HEK293 (cell line): ENCODE measurements around the gene CAT.

Experiments used
- BCL11A ChIP-seq: fragments of 450-650 bp; formaldehyde crosslinking; IDR thresholded peaks from 2 replicates; pipeline ENCODE4 v1.5.1; 2016; ENCODE audit warnings: low read depth, missing biosample characterization, missing genetic modification characterization
- EGR2 ChIP-seq: fragments of 450-650 bp; formaldehyde crosslinking; IDR thresholded peaks from 2 replicates; pipeline ENCODE4 v1.5.1; 2016; ENCODE audit warnings: low read depth, missing biosample characterization, missing genetic modification characterization
- GLIS2 ChIP-seq: fragments of 450-650 bp; formaldehyde crosslinking; IDR thresholded peaks from 2 replicates; pipeline ENCODE4 v1.5.1; 2016; ENCODE audit warnings: missing biosample characterization, missing genetic modification characterization
- HOXA7 ChIP-seq: sonication (generic); formaldehyde crosslinking; IDR thresholded peaks from 2 replicates; pipeline ENCODE4 v1.8.1; 2022; ENCODE audit warnings: missing genetic modification reagents, borderline replicate concordance
- MYNN ChIP-seq: fragments of 450-650 bp; formaldehyde crosslinking; IDR thresholded peaks from 2 replicates; pipeline ENCODE4 v1.5.1; 2016; ENCODE audit warnings: missing biosample characterization, missing genetic modification characterization, borderline replicate concordance
- PATZ1 ChIP-seq: fragments of 450-650 bp; formaldehyde crosslinking; IDR thresholded peaks from 2 replicates; pipeline ENCODE4 v1.5.1; 2016; ENCODE audit warnings: missing biosample characterization, missing genetic modification characterization
- REST ChIP-seq: fragments of 450-650 bp; formaldehyde crosslinking; IDR thresholded peaks from 2 replicates; pipeline ENCODE4 v1.5.1; 2016; ENCODE audit warnings: missing biosample characterization, missing genetic modification characterization
- SP3 ChIP-seq: fragments of 450-650 bp; formaldehyde crosslinking; IDR thresholded peaks from 2 replicates; pipeline ENCODE4 v1.5.1; 2016; ENCODE audit warnings: missing biosample characterization, missing genetic modification characterization
- SP7 ChIP-seq: fragments of 450-650 bp; formaldehyde crosslinking; IDR thresholded peaks from 2 replicates; pipeline ENCODE4 v1.5.1; 2016; ENCODE audit warnings: missing biosample characterization, missing genetic modification characterization
- ZBTB11 ChIP-seq: fragments of 450-650 bp; formaldehyde crosslinking; conservative IDR thresholded peaks from 2 replicates; pipeline ENCODE4 v1.5.1; 2016; ENCODE audit warnings: low read depth, missing biosample characterization, missing genetic modification characterization
- ZBTB17 ChIP-seq: fragments of 450-650 bp; formaldehyde crosslinking; IDR thresholded peaks from 2 replicates; pipeline ENCODE4 v1.5.1; 2016; ENCODE audit warnings: missing biosample characterization, missing genetic modification characterization
- ZBTB20 ChIP-seq: fragments of 450-650 bp; formaldehyde crosslinking; IDR thresholded peaks from 2 replicates; pipeline ENCODE4 v1.5.1; 2016; ENCODE audit warnings: missing biosample characterization, missing genetic modification characterization
- ZBTB8A ChIP-seq: fragments of 450-650 bp; formaldehyde crosslinking; IDR thresholded peaks from 2 replicates; pipeline ENCODE4 v1.5.1; 2016; ENCODE audit warnings: missing biosample characterization, missing genetic modification characterization
- ZIC2 ChIP-seq: fragments of 450-650 bp; formaldehyde crosslinking; IDR thresholded peaks from 2 replicates; pipeline ENCODE4 v1.5.1; 2016; ENCODE audit warnings: missing biosample characterization, missing genetic modification characterization
- ZNF121 ChIP-seq: fragments of 450-650 bp; formaldehyde crosslinking; IDR thresholded peaks from 2 replicates; pipeline ENCODE4 v1.5.1; 2016; ENCODE audit warnings: missing biosample characterization, missing genetic modification characterization
- ZNF18 ChIP-seq: fragments of 450-650 bp; formaldehyde crosslinking; IDR thresholded peaks from 2 replicates; pipeline ENCODE4 v1.5.1; 2016; ENCODE audit warnings: missing biosample characterization, missing genetic modification characterization
- ZNF2 ChIP-seq: fragments of 450-650 bp; formaldehyde crosslinking; IDR thresholded peaks from 2 replicates; pipeline ENCODE4 v1.5.1; 2016; ENCODE audit warnings: missing biosample characterization, missing genetic modification characterization
- ZNF214 ChIP-seq: fragments of 450-650 bp; formaldehyde crosslinking; IDR thresholded peaks from 2 replicates; pipeline ENCODE4 v1.5.1; 2017; ENCODE audit warnings: missing biosample characterization, mild to moderate bottlenecking, missing genetic modification characterization, borderline replicate concordance
- ZNF223 ChIP-seq: fragments of 450-650 bp; formaldehyde crosslinking; IDR thresholded peaks from 2 replicates; pipeline ENCODE4 v1.5.1; 2016; ENCODE audit warnings: missing biosample characterization, missing genetic modification characterization
- ZNF391 ChIP-seq: fragments of 450-650 bp; formaldehyde crosslinking; IDR thresholded peaks from 2 replicates; pipeline ENCODE4 v1.5.1; 2016; ENCODE audit warnings: low read depth, missing biosample characterization, missing genetic modification characterization, borderline replicate concordance
- ZNF404 ChIP-seq: fragments of 450-650 bp; formaldehyde crosslinking; IDR thresholded peaks from 2 replicates; pipeline ENCODE4 v1.5.1; 2017; ENCODE audit warnings: missing biosample characterization, missing genetic modification characterization
- ZNF473 ChIP-seq: fragments of 450-650 bp; formaldehyde crosslinking; IDR thresholded peaks from 2 replicates; pipeline ENCODE4 v1.5.1; 2017; ENCODE audit warnings: missing biosample characterization, missing genetic modification characterization
- ZNF48 ChIP-seq: fragments of 450-650 bp; formaldehyde crosslinking; IDR thresholded peaks from 2 replicates; pipeline ENCODE4 v1.5.1; 2016; ENCODE audit warnings: missing biosample characterization, missing genetic modification characterization
- ZNF510 ChIP-seq: fragments of 450-650 bp; formaldehyde crosslinking; IDR thresholded peaks from 2 replicates; pipeline ENCODE4 v1.5.1; 2018; ENCODE audit warnings: mild to moderate bottlenecking, missing genetic modification characterization, missing biosample characterization; ENCODE audit not compliant: insufficient replicate concordance
- ZNF549 ChIP-seq: fragments of 450-650 bp; IDR thresholded peaks from 2 replicates; pipeline ENCODE4 v1.5.1; 2018; ENCODE audit warnings: missing biosample characterization, missing genetic modification characterization, mild to moderate bottlenecking, inconsistent platforms, moderate library complexity
- ZNF600 ChIP-seq: fragments of 450-650 bp; formaldehyde crosslinking; IDR thresholded peaks from 2 replicates; pipeline ENCODE4 v1.5.1; 2016; ENCODE audit warnings: missing biosample characterization, missing genetic modification characterization
- ZNF658 ChIP-seq: fragments of 450-650 bp; formaldehyde crosslinking; IDR thresholded peaks from 2 replicates; pipeline ENCODE4; 2016; ENCODE audit warnings: missing biosample characterization, missing genetic modification characterization
- ZNF776 ChIP-seq: fragments of 450-650 bp; formaldehyde crosslinking; IDR thresholded peaks from 2 replicates; pipeline ENCODE4 v1.5.0; 2017; ENCODE audit warnings: missing biosample characterization, missing genetic modification characterization, borderline replicate concordance
- ZNF785 ChIP-seq: fragments of 450-650 bp; formaldehyde crosslinking; IDR thresholded peaks from 2 replicates; pipeline ENCODE4 v1.5.1; 2016; ENCODE audit warnings: missing biosample characterization, missing genetic modification characterization

CAT gene

GRCh38 chr11:34438529-34439507 is at the start of gene CAT (continued):
- TF ChIP-seq REST, result no peak
- no peak for TF ChIP-seq BCL11A (tag by site-specific recombination)
- TF ChIP-seq GLIS2 (tag by site-specific recombination), result peak; percentile 96
- peak; percentile 86 for TF ChIP-seq ZIC2 (tag by site-specific recombination)
- TF ChIP-seq ZNF223, result peak; percentile 75
- peak; percentile 57 for TF ChIP-seq PATZ1
- no peak for TF ChIP-seq ZNF549
- 0 out of 2 replicates have a peak, but pooled peaks have one; percentile 19 for TF ChIP-seq ZBTB11
- TF ChIP-seq ZNF785 (tag by site-specific recombination), result peak; percentile 63; the same call in 1 of the 2 replicates
- 0 out of 2 replicates have a peak, but pooled peaks have one; percentile 56 for TF ChIP-seq ZNF404 (tag by site-specific recombination)
- TF ChIP-seq ZNF121 (tag by site-specific recombination), result no peak
- no peak for TF ChIP-seq ZNF658 (tag by site-specific recombination)
- peak; percentile 34 for TF ChIP-seq ZNF510 (tag by site-specific recombination)
- peak; percentile 91 for TF ChIP-seq ZBTB17
- no peak for TF ChIP-seq ZNF18 (tag by site-specific recombination)
- peak; percentile 73; the same call in 1 of the 2 replicates for TF ChIP-seq ZNF391 (tag by site-specific recombination)
- 0 out of 2 replicates have a peak, but pooled peaks have one; percentile 64 for TF ChIP-seq ZNF473
- no peak for TF ChIP-seq ZNF776
- TF ChIP-seq ZNF2 (tag by site-specific recombination), result peak; percentile 85
- TF ChIP-seq EGR2, result peak; percentile 54
- TF ChIP-seq MYNN (tag by site-specific recombination), result 0 out of 2 replicates have a peak, but pooled peaks have one; percentile 17
- TF ChIP-seq ZNF48 (tag by site-specific recombination), result no peak
- TF ChIP-seq ZNF214 (tag by site-specific recombination), result no peak
- TF ChIP-seq SP3 (tag by site-specific recombination), result peak; percentile 77
- TF ChIP-seq SP7 (tag by site-specific recombination), result peak; percentile 64; the same call in 1 of the 2 replicates
- peak; percentile 75 for TF ChIP-seq ZNF600 (tag by site-specific recombination)
- TF ChIP-seq ZBTB8A (tag by site-specific recombination), result peak; percentile 83
- TF ChIP-seq ZBTB20 (tag by site-specific recombination), result peak; percentile 97
- no peak for TF ChIP-seq HOXA7 (CRISPR knock-in tag)
